ENCODE measurements around the gene PMVK.

Gene PMVK

DNA sequence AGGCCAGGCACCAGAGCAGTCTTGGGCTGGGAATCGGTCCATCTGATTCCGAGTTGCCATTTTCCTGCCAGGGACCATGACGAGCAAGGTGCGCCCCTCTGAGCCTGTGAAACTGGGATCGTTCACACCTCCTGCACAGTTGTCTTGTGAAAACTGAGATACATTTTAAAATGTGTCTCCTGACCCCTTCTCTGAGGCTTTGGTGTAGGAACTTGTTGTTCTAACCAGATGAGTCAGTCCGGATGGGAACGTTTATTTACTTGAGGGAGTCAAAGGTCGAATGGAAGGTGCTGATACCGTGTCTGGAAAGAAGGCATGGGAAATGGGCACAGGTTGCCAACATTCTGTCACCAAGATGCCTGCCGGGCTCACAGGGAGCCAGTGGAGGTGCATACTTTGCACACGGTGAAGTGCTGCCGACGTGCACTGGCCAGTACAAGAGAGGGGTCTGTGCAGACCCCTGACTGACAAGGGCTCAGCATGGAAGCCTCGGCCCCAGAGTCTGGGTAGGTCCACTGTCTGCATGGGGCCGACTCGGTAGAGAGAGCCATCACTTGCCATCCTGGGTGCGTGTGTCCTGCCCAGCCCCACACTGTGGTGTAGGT, 59.0 kb downstream of the PMVK start:
- no peak for DNase-seq (ENCODE audit: low spot score)

DNA sequence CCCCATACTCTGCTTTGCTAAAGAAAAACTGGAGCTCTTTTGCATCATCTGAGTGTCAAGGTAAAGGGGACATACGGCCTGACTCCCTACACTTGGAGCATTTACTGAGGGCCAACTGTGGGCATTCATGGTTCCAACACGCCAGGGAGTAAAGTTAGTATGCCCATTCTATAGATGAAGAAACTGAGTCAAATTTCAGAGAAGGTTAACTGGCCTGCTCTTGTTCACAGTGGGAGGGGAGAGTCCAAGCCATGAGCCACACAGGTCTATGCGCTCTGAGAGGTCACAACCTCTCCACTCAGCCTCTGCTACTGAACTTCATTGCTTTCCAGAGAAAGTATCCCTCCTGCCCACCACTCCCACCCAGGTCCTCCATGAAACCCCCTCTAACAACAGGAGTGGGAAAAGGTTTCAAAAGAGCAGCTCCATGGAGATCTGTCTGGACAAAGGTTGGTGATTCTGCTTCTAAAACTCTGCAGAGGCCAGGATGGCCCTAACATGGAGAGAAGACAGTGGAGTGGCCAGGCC, 59.6 kb downstream of the PMVK start:
- DNase-seq (ENCODE audit: low spot score): no peak
